GM20431 (cell line): ENCODE measurements around the gene ZFP62.

Source experiments
- in situ Hi-C: fragments of 300-500 bp; cut with MseI, MboI; formaldehyde crosslinking; loops from one replicate; pipeline ENCODE4 v1.15.0; 2020; ENCODE audit warnings: low sequenced_read_pairs; ENCODE audit not compliant: unreplicated experiment

The ZFP62 gene

DNA sequence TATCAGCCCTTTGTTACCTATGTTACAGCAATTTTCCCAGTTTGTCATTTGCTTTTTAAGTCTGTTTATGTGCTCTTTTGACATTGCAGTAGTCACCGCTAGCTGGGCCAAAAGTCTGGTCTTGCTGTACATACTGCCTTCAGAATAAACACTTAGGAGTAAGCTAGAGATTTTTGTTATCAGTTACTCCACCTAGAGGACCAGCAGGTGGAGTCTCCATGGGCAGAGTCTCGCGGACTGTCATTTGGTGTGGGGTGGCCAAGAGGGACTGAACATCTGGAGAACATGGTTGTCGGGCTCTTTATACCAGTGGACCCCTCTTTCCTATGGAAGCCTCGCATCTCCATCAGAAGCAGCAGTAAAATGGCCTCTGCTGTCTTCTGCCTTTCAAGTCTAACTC, 47.7 kb downstream of the ZFP62 start:
- in situ Hi-C loops: no loop called here

- in situ Hi-C loops: no loop called here
Observed at GRCh38 chr5:180811623-180812124, 49.4 kb downstream of the ZFP62 start.

- in situ Hi-C loops: no loop called here
Observed at GRCh38 chr5:180810959-180811622, 50.0 kb downstream of the ZFP62 start.

DNA sequence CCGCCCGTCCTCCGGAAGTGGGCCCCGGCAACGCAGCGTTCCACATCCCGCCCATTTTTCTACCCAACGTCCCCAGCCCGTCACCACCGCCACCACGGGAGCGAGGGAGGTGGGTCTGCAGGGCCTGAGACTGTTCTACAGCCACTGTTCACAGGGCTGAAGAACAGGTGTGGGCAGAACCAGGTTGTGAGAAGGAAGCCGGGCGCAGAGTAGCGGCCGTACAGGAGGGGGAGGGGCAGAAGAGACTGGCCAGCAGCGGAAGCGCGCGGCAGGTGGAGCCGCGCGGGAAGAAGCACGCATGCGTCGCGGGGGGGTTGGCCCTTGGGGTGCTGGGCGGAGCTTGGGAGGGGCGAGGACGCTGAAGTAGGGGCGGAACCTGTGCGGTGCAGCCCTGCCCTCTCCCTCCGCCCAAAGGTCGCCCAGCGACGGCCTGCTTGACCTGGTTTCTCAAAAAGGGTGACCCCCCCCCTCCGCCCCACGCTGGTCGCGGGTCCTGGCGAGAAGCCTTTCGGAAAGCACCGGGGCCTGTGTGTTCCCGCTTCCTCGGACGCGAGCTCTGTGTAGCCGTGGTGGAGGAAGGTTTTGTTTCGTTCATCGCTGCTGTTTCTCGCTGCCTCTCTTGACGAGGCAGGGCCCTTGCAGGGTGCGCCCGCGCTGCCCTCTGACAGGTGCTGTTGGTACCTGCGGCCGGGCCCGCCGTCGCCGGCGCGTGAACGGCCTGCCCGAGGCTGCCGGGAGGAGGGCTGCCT, 50.7 kb downstream of the ZFP62 start:
- in situ Hi-C loops: no loop called here

GRCh38 chr5:180809403-180810209, 51.5 kb downstream of the ZFP62 start:
- in situ Hi-C loops: no loop called here

DNA sequence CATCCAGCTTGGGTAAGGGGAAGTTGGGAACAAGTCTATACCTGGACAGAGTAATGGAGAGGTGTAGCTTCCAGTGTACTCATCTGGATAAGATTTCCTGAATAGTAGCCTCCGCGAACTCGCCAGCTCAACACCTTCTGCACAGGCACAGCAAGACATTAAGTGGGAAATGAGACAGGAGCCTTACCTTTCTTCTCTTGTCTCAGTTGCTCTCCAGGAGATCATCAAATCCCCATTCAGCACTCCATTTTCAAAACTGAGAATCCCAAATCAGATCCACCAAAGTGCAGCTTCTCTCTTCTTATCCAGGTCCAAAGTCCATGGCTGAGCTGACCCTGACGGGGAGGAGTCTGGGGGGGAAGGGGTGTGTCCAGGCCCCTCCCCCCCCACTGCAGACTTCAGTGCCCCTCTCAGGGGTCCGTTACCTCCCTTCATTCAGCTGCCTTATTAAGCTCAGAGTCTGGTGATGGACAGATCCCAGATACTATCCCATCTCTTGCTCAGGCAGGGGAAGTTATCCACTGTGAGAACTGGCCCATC, 52.5 kb downstream of the ZFP62 start:
- in situ Hi-C loops: no loop called here

GRCh38 chr5:180807654-180808414, 53.2 kb downstream of the ZFP62 start:
- in situ Hi-C loops: no loop called here

DNA sequence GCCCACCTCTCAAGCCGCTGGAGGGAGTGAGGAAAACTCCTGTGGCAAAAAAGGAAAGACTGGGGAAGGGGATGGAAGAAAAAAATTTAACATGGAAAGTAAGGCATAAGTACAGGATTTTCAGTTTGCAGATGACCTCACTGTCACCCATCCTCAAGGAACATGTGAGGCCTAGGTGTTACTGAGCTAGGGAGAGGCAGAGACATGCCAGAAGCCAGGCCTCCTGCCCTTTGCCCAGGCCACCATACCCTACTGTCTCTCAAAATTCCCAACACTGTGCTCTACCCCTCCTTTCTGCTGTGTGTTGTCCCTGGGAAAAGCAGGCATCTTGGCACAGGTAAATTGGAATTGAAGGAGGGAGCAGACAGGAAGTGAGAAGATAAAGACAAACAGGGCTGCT, 54.0 kb downstream of the ZFP62 start:
- in situ Hi-C loops: no loop called here

DNA sequence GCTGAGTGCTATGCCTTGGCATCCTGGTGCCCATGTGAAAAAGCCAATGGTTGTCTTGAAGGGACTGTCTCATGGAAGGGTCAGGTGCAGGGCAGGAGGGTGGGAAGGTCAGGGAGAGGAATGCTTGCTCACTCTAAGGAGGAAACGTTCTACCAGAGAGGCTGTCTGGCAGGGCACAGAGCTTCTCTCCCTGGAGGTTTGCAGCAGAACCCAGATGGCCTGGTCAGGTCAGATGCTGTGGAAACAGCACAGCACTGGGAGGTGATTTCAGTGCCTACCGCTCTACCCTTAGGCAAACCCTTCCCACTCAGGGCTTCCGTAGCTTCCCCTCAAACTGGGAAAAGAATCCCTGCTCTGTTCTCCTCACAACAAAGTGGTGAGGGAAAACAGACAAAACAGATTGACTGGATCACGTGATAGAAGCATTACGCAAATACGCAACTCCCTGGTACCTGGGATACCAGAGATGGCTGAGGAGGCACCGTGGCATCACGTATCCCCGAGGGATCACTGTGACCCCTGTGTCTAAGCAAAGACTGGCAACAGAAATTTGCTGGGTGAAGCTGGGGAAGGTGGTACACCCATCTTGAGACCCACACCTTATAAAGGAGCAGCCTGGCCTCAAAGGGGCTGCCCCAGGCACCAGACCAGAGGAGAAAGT, 54.6 kb downstream of the ZFP62 start:
- in situ Hi-C loops: no loop called here

- in situ Hi-C loops: no loop called here
Observed at GRCh38 chr5:180804129-180804618, 56.9 kb downstream of the ZFP62 start.

DNA sequence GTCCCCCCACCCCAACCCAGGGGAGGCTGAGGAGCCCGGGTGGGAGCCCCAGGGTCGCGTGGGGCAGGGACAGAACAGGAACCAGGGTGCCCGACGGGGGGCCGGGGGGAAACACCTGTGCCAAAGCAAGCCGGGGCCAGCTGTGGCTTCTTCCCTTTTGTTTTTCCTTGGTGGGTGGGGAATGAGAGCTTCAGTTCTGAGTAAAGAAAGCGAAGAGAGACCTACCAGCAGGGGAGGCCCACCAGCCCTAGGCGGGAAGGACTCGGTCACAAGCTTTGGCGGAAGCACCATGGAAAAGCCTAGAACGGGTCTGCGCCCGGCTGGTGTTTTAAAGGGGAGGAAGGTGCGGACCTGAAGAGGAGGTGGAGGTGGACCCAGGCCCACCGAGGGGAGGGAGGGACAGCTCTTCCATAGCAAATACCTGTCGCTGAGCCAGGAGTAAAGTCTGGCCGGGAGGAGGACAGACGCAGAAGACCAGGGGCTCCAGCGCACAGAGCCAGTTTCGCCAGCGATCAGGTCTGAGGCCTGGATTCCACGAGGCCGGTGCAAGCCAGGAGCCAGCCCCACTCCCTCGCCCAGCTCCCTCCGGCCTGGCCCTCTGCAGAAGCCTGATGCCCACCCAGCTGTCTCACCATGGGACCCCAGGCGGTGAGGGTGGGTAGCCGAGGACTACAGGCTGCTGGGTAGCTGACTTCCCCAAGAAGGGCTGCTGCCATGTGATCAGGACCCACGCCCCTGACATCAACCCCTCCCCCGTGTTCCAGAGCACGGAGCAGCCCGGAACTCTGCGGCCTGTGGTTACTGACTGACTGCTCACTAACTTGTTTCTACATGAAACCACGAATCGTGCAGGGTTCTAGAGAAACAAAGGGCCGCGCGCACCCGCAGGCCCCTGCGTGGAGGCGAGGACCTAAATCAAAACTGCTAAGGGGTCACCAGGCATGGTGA, 57.6 kb downstream of the ZFP62 start:
- in situ Hi-C loops: no loop called here

DNA sequence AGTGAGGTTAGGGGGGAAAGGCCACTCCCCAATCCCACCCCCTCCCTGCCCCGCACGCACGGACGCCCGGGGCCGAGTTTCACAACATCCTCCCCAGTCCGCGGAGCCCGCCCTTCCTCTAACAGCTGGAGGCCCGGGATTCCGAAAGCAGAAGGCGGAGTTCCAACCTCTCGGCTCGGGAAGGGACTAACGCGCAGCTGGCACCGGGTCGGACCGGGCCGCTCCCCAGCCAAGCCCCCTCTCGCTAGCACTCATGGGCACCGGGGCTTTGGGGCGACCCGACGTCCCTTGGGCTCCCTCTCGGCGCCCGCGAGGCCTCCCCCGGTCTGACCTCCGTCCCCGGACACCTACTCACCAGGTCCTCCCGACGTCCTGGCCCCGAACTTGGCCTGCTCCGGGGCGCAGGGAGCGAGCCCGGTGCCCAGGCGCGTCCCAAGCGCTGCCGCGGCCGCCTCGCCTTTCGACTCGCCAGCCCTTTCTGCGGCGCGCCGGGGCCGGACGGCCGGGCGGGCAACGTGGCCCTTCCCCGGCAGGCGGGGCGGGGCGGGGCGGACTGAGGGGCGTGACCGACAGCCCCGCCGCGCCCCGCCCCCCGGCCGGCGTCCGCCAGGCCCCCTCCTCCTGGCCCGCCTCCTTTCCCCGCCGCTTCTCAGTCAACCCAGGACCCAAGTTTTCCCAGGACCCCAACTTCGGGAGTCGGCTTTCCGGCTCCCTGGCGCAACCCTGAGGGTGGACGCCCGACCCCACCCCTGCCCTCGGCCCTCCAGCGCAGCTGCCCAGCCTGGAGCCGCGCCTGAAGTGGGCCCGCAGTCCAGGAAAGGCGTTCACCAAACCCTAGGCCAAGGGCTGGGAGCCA, 58.5 kb downstream of the ZFP62 start, which contains the start of gene MGAT1:
Gene MGAT1, minus strand, starts transcription at position 482 of the 856 bp plus-strand sequence. CDS start 9,835 bp downstream, outside the sequence.
- in situ Hi-C loops: no loop called here

DNA sequence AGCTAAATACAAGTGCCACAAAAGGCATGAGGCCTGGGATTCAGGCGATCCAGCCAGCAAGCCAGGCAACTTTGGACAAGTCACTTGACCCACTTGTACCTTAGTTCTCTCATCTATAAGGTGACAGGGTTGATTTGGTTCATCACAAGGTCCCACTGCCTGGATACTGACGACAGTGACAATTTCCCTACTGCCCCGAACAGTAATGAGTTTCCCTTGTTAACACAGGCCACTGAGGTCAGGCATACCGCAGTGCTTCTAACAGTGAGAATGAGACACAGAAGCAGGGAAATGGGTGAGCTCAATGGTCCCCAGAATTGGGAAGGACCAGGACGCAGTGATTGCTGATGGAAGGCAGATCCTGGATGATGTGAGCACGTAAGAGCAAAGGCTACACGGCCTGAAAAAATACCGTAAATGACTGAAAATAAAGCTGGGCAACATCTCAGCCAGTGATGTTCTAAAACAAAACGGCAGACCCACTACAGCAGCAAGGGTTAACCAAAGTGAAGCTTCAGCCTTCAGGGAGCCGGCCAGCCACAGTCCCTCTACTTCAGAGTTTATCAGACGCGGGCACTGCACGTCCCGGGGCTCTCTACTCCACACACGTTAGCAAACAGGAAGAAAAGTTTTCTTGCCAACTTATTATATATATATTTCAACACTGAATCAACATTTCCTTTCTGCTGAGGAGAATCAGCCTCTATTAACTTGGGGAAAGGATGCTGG, 59.3 kb downstream of the ZFP62 start:
- in situ Hi-C loops: no loop called here

DNA sequence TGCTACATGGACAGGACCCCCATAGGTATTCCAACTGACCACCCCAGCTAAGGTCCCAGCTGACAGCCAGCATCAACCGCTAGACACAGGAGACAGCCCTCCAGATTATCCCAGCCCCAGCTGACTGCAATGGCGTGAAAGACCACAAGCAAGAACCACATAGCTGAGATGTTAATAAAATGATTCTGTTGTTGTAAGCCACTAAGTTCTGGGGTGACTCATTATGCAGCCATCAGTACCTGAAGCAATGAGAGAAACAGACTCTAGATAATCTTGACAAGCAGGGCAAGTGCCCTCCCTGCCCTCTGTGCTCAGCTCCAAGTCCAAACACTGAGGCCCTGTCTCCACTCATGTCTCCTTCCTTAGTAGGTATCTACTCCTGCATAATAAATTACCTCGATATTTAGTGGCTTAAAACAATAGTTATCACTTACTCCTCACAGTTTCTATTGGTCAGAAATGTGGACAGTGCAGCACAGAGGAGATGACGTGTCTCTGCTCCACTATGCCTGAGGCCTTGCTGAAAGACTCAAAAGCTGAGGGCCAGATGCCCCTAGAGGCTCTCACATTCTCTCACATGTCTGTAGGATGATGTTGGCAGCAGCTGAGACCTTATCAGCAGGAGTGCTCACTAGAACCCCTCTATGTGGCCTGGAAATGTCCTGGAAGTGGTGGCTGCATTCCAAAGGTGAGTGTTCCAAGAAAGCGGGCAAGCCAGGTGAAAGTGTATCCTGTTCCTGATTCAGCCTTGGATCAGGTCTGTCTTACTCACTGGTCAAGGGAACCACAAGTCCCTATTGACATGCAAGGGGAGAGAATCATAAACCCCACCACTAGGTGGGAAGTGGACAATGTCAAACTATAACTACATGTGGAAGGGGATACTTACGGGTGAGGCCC, 60.9 kb downstream of the ZFP62 start:
- in situ Hi-C loops: no loop called here

DNA sequence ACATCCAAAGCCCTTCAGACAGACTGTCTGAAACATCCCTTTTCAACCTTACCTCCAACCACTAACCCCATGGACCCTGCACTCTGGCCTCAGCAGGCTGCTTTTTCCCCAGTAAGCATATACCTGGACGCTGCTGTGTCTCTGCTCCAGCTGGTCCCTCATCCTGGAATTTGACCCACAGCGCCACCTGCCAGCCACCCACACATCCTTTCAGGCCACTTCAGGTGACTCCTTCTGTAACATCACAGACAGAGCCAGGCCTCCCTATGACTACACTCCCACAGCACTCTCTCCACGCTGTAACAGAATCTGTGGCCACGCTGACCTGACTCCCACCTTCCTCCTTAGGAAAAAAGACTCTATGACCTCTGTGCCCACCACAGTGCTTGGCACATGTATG, 61.9 kb downstream of the ZFP62 start:
- in situ Hi-C loops: no loop called here
